ENCODE results near the gene KRTAP19-2. TPM values are rescaled to one million over a fixed set of nuclear protein-coding genes. Genes with fewer than 3 reads are reported as not detected.

Gene KRTAP19-2
- total and polyA plus RNA-seq, 2 donors from 2014 or later, result not detected

- TF ChIP-seq CTCF (IDR thresholded peaks at IDR 0.05; ENCODE audit: borderline replicate concordance, extremely low read depth, insufficient read depth), result no peak
- H3K4me3 ChIP-seq (ENCODE audit: low read length in 3 of 3), result no peak overlapping the region
- no peaks in the 10 kb centered on the region for H3K36me3 ChIP-seq (ENCODE audit: control insufficient read depth in 2 of 3, insufficient read depth in 3 of 3, low read length in 3 of 3)
- no peak overlapping the region for H3K27ac ChIP-seq (ENCODE audit: low read depth in 2 of 2, low read length in 2 of 2)
- intact Hi-C loops (cut with DNase I), result no loop called here
- no peaks in the 10 kb centered on the region for H3K9me3 ChIP-seq (ENCODE audit: control insufficient read depth in 2 of 3, insufficient read depth in 1 of 3, low read length in 3 of 3)
- FAIRE-seq (no peak), DNase-seq (no peak)
- no peaks in the 10 kb centered on the region for H3K27me3 ChIP-seq (ENCODE audit: control insufficient read depth, insufficient read depth, low read length)
- H3K4me1 ChIP-seq (ENCODE audit: control insufficient read depth in 2 of 3, insufficient read depth in 2 of 3, low read depth in 1 of 3, low read length in 3 of 3), result no peaks in the 10 kb centered on the region
- no peak overlapping the region for H3K9ac ChIP-seq (ENCODE audit: low read length in 3 of 3)
These were observed 5.1 kb downstream of the KRTAP19-2 start for GRCh38 chr21:30482130-30482529.

GRCh38 chr21:30480145-30480544 is 7.1 kb downstream of the KRTAP19-2 start, which contains the start of gene KRTAP19-1:
KRTAP19-1 (minus strand) TSS chr21:30480367; CDS start chr21:30480317, 50 bp downstream.
- TF ChIP-seq CTCF (IDR thresholded peaks at IDR 0.05; ENCODE audit: borderline replicate concordance, extremely low read depth, insufficient read depth), result no peak
- H3K27me3 ChIP-seq (ENCODE audit: control insufficient read depth, insufficient read depth, low read length), result no peaks in the 10 kb centered on the region
- H3K27ac ChIP-seq (ENCODE audit: low read depth in 2 of 2, low read length in 2 of 2), result no peak within 1 kb of the TSS
- intact Hi-C loops (cut with DNase I), result no loop called here
- no peak within 1 kb of the TSS for H3K4me3 ChIP-seq (ENCODE audit: low read length in 3 of 3)
- H3K36me3 ChIP-seq (ENCODE audit: control insufficient read depth in 2 of 3, insufficient read depth in 3 of 3, low read length in 3 of 3), result no peaks in the 10 kb centered on the region
- no peak within 1 kb of the TSS for H3K9ac ChIP-seq (ENCODE audit: low read length in 3 of 3)
- no peaks in the 10 kb centered on the region for H3K4me1 ChIP-seq (ENCODE audit: control insufficient read depth in 2 of 3, insufficient read depth in 2 of 3, low read depth in 1 of 3, low read length in 3 of 3)
- DNase-seq, result no peak
- no peaks in the 10 kb centered on the region for H3K9me3 ChIP-seq (ENCODE audit: control insufficient read depth in 2 of 3, insufficient read depth in 1 of 3, low read length in 3 of 3)
- FAIRE-seq, result no peak

- no peak overlapping the region for H3K4me3 ChIP-seq (ENCODE audit: low read length in 3 of 3)
- H3K27ac ChIP-seq (ENCODE audit: low read depth in 2 of 2, low read length in 2 of 2), result no peak overlapping the region
- H3K4me1 ChIP-seq (ENCODE audit: control insufficient read depth in 2 of 3, insufficient read depth in 2 of 3, low read depth in 1 of 3, low read length in 3 of 3), result no peaks in the 10 kb centered on the region
- H3K9me3 ChIP-seq (ENCODE audit: control insufficient read depth in 2 of 3, insufficient read depth in 1 of 3, low read length in 3 of 3), result no peaks in the 10 kb centered on the region
- no peaks in the 10 kb centered on the region for H3K36me3 ChIP-seq (ENCODE audit: control insufficient read depth in 2 of 3, insufficient read depth in 3 of 3, low read length in 3 of 3)
- intact Hi-C loops (cut with DNase I), result no loop called here
- TF ChIP-seq CTCF (IDR thresholded peaks at IDR 0.05; ENCODE audit: borderline replicate concordance, extremely low read depth, insufficient read depth), result no peak
- no peak for DNase-seq
- no peak for FAIRE-seq
- H3K9ac ChIP-seq (ENCODE audit: low read length in 3 of 3), result no peak overlapping the region
- H3K27me3 ChIP-seq (ENCODE audit: control insufficient read depth, insufficient read depth, low read length), result no peaks in the 10 kb centered on the region
These were observed 8.0 kb downstream of the KRTAP19-2 start for GRCh38 chr21:30479259-30479658.

- Histone ChIP-seq H3K27ac (ENCODE audit: low read depth in 2 of 2, low read length in 2 of 2) (no peak overlapping the region), H3K9me3 (ENCODE audit: control insufficient read depth in 2 of 3, insufficient read depth in 1 of 3, low read length in 3 of 3) (no peaks in the 10 kb centered on the region), H3K4me1 (ENCODE audit: control insufficient read depth in 2 of 3, insufficient read depth in 2 of 3, low read depth in 1 of 3, low read length in 3 of 3) (no peaks in the 10 kb centered on the region), H3K4me3 (ENCODE audit: low read length in 3 of 3) (no peak overlapping the region), H3K9ac (ENCODE audit: low read length in 3 of 3) (no peak overlapping the region), H3K27me3 (ENCODE audit: control insufficient read depth, insufficient read depth, low read length) (no peaks in the 10 kb centered on the region), H3K36me3 (ENCODE audit: control insufficient read depth in 2 of 3, insufficient read depth in 3 of 3, low read length in 3 of 3) (no peaks in the 10 kb centered on the region)
- intact Hi-C loops (cut with DNase I), result no loop called here
- no peak for TF ChIP-seq CTCF (IDR thresholded peaks at IDR 0.05; ENCODE audit: borderline replicate concordance, extremely low read depth, insufficient read depth)
- FAIRE-seq, result no peak
- no peak for DNase-seq
These were observed 9.2 kb downstream of the KRTAP19-2 start for GRCh38 chr21:30478004-30478403.

Data from kidney (tissue), 14 donors.